Right lobe of liver (tissue), 4 donors: Measurements from ENCODE around the gene TCF7.

Experiments
- CTCF ChIP-seq, 4 donors: fragments of 200-600 bp in 3 of 4; fragments of 450-650 bp in 1 of 4; IDR thresholded peaks; one replicate each; pipeline versions ENCODE4 v1.5.1 to v1.8.0; 2016 to 2022; ENCODE audit warnings: antibody characterized with exemption in 4 of 4, mild to moderate bottlenecking in 2 of 4
- POLR2A ChIP-seq: fragments of 450-650 bp; IDR thresholded peaks from one replicate; pipeline ENCODE4 v1.6.1; 2017; ENCODE audit warnings: antibody characterized with exemption, mild to moderate bottlenecking
- donor health status: DM: no; HTN: no; CAD: no.
- donor health status: DM: no; HTN: no; CAD: no.
- donor health status: DM: no; HTN: yes; CAD: no.

GRCh38 chr5:134177369-134178095 is 63.1 kb downstream of the TCF7 start:
- no peak for TF ChIP-seq CTCF (IDR thresholded peaks at IDR 0.05)
- no peak for TF ChIP-seq POLR2A
